NCI-H510A treated with DMSO at 0.1 percent for 48 hours (cell line): ENCODE data around the gene C22orf31.

Source experiments
- DNase-seq: peaks from one replicate; lab custom pipeline; 2025; lab: John Stamatoyannopoulos, UW

The C22orf31 gene

GRCh38 chr22:29029202-29030000 is 32.2 kb downstream of the C22orf31 start:
- no peak for DNase-seq

- no peak for DNase-seq
Measured at GRCh38 chr22:29028468-29028867, 33.2 kb downstream of the C22orf31 start.

- DNase-seq: no peak
Measured at GRCh38 chr22:29026579-29026978, 35.1 kb downstream of the C22orf31 start.

- DNase-seq: no peak
Measured at GRCh38 chr22:29023172-29023796, 38.3 kb downstream of the C22orf31 start.

- no peak for DNase-seq
Measured at GRCh38 chr22:29022101-29022817, 39.4 kb downstream of the C22orf31 start.

- no peak for DNase-seq
Measured at GRCh38 chr22:29018293-29019189, 43.1 kb downstream of the C22orf31 start.

- no peak for DNase-seq
Measured at GRCh38 chr22:29016067-29016938, 45.3 kb downstream of the C22orf31 start.

- DNase-seq: no peak
Measured at GRCh38 chr22:29014773-29015172, 46.9 kb downstream of the C22orf31 start.

GRCh38 chr22:29014293-29014692 is 47.3 kb downstream of the C22orf31 start:
- no peak for DNase-seq

GRCh38 chr22:29012952-29013351 is 48.7 kb downstream of the C22orf31 start:
- no peak for DNase-seq

GRCh38 chr22:29012101-29012433 is 49.6 kb downstream of the C22orf31 start:
- no peak for DNase-seq

- DNase-seq: no peak
Measured at GRCh38 chr22:29011240-29012100, 50.2 kb downstream of the C22orf31 start.

GRCh38 chr22:29009148-29009547 is 52.5 kb downstream of the C22orf31 start:
- no peak for DNase-seq
